ENCODE measurements around the gene KCTD18.

- TF ChIP-seq, protein P1, sequence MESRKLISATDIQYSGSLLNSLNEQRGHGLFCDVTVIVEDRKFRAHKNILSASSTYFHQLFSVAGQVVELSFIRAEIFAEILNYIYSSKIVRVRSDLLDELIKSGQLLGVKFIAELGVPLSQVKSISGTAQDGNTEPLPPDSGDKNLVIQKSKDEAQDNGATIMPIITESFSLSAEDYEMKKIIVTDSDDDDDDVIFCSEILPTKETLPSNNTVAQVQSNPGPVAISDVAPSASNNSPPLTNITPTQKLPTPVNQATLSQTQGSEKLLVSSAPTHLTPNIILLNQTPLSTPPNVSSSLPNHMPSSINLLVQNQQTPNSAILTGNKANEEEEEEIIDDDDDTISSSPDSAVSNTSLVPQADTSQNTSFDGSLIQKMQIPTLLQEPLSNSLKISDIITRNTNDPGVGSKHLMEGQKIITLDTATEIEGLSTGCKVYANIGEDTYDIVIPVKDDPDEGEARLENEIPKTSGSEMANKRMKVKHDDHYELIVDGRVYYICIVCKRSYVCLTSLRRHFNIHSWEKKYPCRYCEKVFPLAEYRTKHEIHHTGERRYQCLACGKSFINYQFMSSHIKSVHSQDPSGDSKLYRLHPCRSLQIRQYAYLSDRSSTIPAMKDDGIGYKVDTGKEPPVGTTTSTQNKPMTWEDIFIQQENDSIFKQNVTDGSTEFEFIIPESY (IDR thresholded peaks at IDR 0.05; ENCODE audit: borderline replicate concordance, low read depth): no peak
- TF ChIP-seq, protein P2, sequence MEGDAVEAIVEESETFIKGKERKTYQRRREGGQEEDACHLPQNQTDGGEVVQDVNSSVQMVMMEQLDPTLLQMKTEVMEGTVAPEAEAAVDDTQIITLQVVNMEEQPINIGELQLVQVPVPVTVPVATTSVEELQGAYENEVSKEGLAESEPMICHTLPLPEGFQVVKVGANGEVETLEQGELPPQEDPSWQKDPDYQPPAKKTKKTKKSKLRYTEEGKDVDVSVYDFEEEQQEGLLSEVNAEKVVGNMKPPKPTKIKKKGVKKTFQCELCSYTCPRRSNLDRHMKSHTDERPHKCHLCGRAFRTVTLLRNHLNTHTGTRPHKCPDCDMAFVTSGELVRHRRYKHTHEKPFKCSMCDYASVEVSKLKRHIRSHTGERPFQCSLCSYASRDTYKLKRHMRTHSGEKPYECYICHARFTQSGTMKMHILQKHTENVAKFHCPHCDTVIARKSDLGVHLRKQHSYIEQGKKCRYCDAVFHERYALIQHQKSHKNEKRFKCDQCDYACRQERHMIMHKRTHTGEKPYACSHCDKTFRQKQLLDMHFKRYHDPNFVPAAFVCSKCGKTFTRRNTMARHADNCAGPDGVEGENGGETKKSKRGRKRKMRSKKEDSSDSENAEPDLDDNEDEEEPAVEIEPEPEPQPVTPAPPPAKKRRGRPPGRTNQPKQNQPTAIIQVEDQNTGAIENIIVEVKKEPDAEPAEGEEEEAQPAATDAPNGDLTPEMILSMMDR (IDR thresholded peaks at IDR 0.05): no peak
- TF ChIP-seq RXRA (IDR thresholded peaks at IDR 0.05; ENCODE audit: borderline replicate concordance, low read depth) (no peak), EP300 (IDR thresholded peaks at IDR 0.05; ENCODE audit: borderline replicate concordance in 1 of 2, low read depth in 1 of 2, low read length in 1 of 2) (no peak), MXI1 (IDR thresholded peaks at IDR 0.05; ENCODE audit: low read depth, low read length) (no peak), EZH2phosphoT487 (IDR thresholded peaks at IDR 0.05; ENCODE audit: borderline replicate concordance, low read depth) (no peak), FOSL2 (IDR thresholded peaks at IDR 0.05; ENCODE audit: borderline replicate concordance, low read depth) (no peak), CHD2 (IDR thresholded peaks at IDR 0.05; ENCODE audit: low read length, partially characterized antibody) (no peak)
- TF ChIP-seq, protein P3, sequence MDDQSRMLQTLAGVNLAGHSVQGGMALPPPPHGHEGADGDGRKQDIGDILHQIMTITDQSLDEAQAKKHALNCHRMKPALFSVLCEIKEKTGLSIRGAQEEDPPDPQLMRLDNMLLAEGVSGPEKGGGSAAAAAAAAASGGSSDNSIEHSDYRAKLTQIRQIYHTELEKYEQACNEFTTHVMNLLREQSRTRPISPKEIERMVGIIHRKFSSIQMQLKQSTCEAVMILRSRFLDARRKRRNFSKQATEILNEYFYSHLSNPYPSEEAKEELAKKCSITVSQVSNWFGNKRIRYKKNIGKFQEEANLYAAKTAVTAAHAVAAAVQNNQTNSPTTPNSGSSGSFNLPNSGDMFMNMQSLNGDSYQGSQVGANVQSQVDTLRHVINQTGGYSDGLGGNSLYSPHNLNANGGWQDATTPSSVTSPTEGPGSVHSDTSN (IDR thresholded peaks at IDR 0.05): no peak
- TF ChIP-seq, protein P4, sequence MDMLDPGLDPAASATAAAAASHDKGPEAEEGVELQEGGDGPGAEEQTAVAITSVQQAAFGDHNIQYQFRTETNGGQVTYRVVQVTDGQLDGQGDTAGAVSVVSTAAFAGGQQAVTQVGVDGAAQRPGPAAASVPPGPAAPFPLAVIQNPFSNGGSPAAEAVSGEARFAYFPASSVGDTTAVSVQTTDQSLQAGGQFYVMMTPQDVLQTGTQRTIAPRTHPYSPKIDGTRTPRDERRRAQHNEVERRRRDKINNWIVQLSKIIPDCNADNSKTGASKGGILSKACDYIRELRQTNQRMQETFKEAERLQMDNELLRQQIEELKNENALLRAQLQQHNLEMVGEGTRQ (IDR thresholded peaks at IDR 0.05; ENCODE audit: borderline replicate concordance, low read depth, low read length): no peak
- TF ChIP-seq, protein P5, sequence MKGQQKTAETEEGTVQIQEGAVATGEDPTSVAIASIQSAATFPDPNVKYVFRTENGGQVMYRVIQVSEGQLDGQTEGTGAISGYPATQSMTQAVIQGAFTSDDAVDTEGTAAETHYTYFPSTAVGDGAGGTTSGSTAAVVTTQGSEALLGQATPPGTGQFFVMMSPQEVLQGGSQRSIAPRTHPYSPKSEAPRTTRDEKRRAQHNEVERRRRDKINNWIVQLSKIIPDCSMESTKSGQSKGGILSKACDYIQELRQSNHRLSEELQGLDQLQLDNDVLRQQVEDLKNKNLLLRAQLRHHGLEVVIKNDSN (IDR thresholded peaks at IDR 0.05; ENCODE audit: borderline replicate concordance, low read depth): no peak
- TF ChIP-seq, protein P6, sequence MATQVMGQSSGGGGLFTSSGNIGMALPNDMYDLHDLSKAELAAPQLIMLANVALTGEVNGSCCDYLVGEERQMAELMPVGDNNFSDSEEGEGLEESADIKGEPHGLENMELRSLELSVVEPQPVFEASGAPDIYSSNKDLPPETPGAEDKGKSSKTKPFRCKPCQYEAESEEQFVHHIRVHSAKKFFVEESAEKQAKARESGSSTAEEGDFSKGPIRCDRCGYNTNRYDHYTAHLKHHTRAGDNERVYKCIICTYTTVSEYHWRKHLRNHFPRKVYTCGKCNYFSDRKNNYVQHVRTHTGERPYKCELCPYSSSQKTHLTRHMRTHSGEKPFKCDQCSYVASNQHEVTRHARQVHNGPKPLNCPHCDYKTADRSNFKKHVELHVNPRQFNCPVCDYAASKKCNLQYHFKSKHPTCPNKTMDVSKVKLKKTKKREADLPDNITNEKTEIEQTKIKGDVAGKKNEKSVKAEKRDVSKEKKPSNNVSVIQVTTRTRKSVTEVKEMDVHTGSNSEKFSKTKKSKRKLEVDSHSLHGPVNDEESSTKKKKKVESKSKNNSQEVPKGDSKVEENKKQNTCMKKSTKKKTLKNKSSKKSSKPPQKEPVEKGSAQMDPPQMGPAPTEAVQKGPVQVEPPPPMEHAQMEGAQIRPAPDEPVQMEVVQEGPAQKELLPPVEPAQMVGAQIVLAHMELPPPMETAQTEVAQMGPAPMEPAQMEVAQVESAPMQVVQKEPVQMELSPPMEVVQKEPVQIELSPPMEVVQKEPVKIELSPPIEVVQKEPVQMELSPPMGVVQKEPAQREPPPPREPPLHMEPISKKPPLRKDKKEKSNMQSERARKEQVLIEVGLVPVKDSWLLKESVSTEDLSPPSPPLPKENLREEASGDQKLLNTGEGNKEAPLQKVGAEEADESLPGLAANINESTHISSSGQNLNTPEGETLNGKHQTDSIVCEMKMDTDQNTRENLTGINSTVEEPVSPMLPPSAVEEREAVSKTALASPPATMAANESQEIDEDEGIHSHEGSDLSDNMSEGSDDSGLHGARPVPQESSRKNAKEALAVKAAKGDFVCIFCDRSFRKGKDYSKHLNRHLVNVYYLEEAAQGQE (IDR thresholded peaks at IDR 0.05; ENCODE audit: low read depth, low read length): no peak
Measured at GRCh38 chr2:200466425-200467418, 43.1 kb downstream of the KCTD18 start.

All from SK-N-SH (cell line).